Right renal pelvis (tissue), 4 donors: ENCODE results near the gene GHR. TPM values are rescaled to one million over a fixed set of nuclear protein-coding genes. Genes with fewer than 3 reads are reported as not detected.

Experiments used
- DNase-seq, 4 donors: peaks; one replicate each; pipeline ENCODE4 v3.0.0-alpha.2; 2013; ENCODE audit warnings: low read depth in 4 of 4, low spot score in 3 of 4, missing footprints in 1 of 4
- polyA plus RNA-seq, 4 donors: library from polyadenylated mRNA; unstranded; fragments of 120-200 nt; gene quantifications; one replicate each; pipeline ENCODE4 v1.2.1, GENCODE V29; 2013; ENCODE audit not compliant: insufficient read length in 4 of 4

The GHR gene
- polyA plus RNA-seq, 4 donors, result 18.9 to 25.7 (median 22.3) TPM

DNA sequence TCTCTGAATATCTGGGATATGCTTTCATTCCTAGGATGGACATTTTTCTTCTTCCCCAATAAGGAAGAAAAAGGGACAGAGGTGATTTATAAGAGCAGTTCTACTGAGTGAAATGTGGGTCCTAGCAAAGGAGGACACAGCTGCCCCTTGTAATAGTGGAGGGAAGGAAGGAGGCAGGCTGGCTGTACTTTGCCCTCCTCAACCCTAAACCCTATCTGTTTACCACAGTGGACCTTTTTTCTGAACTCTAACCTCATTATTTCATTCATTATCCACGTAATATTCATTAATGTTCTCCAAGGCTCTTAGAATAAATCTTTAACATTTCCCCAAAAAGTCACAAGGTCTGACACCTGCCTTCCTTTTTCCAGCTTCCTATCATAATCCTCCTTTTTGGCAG, 37.8 kb downstream of the GHR start:
- no peak for DNase-seq

DNA sequence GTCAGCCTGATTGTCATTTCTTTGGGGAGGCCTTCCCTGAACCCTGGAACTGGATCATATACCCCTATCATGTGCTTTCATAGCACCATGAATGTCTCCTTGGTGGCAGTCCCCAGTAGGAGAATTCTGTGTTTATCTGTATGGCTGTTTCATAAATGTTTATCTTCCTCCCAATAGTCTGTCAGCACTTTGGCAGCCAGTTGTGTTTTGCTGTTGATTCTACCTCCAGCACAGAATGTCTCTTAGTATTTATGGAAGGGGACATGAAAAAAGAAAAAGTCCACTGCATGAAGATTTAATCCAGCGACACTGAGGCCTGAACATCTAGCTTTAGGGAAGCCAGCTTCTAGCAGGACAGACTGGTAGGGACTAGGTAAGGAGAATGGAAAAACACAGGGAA, 38.3 kb downstream of the GHR start:
- DNase-seq, result no peak

DNA sequence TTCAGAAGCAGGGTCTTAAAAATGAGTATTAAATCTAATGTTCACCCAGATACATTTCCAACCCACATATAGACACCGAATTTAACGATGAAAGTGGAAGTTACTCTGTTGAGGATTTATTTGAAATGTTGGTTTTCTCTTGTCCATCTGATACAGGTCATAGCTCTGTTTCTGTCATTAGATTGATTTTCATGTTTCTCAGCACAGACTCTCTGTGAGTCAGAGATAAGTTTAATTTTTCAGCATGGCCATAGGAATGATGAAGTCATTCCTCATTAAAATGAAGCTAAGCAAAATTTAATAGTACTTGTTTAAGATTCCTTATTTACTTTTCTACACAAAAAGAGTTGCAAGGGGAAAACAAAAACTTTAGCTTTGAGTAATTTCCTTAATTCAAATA, 38.8 kb downstream of the GHR start:
- DNase-seq, result no peak

DNA sequence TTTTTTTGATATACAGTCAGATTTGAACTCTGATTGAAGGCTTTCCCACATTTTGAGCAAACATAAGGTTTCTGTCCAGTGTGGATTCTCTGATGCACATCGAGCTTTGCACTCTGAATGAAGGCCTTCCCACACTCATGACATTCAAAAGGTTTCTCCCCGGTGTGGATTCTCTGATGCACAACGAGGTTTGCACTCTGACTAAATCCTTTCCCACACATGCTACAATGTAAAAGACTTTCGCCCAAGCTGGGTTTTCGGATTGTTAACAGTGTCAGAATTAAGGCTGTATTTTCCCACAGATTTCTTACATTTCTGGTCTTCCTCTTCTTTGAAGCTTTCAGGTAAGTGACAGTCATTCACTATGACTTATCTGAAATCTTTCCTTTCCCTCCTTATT, 44.3 kb downstream of the GHR start:
- DNase-seq, result no peak

DNA sequence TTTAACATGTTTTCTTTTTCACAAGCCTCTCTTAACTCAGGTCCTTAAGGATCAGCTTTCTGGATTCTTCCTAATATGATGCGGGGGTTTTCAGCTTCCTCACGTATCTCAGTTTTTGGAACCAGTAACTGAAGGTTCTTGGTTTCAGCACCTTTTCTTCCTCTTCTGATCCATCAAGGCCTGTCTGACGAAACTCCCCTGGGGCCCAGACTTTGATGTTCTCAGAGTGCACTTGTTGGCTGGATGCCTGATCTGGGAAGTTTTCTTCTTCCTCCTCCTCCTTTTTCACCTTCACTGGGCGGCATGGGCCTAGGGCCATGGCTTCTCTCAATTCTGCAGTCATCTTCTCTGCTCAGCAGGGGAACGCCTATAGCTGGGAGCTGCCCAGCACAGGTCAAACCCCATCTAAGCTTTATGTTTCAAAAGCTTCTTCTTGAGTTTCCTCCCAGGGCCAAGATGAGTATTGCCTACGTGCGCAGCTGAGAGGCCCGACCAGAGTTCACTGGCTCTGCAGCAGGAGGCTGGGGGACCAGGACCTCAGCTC, 44.8 kb downstream of the GHR start:
- no peak for DNase-seq

DNA sequence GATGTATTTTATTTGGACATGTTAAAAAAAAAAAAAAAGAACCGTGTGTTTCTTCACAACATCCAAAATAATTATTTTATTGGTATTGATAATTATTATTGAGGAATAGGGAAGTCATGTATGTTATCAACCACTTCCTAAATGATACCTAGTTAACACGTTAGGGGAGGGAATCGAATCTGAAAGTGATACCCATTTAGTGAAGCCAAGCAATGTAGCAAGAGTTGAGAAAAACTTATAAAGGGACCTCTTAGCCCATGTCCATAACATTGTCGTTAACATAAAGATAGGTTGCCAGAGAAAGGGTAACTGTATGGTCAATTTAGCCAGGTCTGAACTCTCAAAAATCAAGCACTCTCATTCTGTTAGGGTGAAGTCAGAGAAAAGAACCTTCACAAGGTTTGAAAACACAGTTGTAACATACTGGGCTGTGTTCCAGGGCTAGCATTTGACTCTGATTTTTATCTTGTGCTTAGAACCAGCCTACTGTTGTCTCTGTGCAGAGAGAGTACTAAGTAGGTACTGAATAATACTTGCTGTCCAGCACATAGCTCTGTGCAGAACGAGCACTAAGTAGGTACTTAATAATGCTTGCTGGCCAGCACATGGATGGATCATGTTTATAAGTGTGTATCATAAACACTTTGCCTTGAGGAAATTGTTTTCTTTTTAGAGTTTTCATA, 60.4 kb downstream of the GHR start:
- DNase-seq, result no peak

DNA sequence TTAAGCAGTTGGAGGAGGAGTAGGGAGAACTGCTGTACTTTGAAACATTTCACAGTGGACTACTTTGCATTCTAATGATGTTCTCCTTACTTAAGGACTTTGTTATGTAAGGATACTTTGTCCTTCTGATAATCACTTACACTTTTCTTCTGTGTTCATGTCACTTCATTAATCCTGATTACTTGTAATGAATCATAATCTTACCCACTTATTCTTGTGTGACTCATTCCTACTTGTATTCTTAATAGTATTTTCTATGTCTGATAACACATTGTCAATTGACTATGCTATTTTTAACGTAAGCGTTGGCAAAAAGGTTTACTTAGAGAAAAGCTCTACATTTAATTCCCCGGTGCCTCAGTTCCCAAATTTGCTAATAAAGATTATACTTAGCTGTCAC, 63.8 kb downstream of the GHR start:
- DNase-seq, result no peak

DNA sequence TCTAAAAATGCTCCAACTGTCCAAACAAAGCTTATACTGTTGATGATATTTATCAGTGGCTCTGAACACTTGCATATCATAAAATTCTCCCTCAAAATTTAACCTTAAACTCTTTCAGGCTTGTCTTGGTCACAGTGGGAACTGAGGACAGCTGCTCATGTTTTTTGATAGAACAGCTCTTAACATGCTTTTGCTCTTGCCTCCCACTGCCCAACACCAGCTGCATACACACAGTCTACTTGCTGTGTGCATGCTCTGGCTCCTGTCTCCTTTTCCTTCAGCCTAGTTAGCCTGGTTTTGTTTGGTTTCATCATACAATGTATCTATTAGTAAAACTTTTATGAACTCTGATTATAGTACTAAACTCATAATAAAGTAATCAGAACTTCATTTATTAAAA, 64.6 kb downstream of the GHR start:
- no peak for DNase-seq

DNA sequence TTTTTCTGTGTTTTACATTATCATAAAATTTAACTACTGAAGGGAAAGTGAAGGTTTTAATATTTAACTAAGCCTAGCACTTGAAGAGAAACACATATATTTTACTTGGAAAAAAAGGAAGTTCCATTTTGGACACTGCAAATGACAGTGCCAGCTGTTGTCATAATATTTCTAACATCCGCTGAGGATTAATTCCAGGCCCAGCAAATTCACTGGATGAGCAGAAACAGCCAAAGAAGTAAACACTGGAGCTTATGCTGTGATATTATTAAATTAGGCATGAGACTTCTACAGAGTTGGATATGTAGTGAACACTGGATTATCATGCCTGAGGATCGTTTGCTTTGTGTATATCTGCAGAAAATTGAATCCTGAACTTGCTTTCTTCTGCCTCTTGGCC, 67.6 kb downstream of the GHR start:
- no peak for DNase-seq

DNA sequence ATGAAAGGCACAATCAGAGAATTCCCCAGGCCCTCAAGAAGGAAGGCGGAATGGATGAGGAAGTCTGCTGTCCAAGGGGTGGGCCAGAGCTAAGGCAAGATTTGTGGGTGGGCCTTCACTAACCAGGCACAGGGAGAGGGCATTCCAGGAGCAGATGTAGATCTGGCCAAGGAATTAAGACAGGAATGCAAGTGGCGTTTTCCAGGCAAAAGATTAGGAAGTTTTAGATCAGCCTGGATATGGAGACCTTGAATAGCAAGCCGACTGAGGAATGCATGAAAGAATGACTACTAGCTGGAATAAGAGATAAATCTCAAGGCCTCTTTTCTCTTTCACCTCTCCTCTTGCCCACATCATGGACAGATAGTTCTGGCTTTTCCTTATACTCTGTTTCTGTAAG, 68.5 kb downstream of the GHR start:
- DNase-seq, result no peak

DNA sequence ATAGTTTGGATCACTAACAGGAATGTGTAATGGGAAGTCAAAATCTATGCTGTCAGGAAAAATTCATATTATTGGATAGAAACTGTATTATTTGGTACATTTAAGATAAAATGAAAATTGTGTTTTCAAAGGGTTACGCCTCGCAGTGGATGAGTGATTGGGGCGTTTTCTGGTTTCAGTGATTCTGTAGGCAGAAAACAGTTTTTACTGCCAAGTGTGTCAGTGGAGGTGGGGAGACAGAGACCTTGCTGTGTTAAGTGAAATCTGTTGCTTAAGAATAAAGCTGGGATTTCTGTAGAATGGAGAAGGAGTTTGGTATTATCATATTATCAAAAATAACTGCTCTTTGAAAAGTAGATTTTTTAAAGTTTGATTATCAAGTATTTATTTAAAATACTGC, 69.7 kb downstream of the GHR start:
- DNase-seq, result no peak

DNA sequence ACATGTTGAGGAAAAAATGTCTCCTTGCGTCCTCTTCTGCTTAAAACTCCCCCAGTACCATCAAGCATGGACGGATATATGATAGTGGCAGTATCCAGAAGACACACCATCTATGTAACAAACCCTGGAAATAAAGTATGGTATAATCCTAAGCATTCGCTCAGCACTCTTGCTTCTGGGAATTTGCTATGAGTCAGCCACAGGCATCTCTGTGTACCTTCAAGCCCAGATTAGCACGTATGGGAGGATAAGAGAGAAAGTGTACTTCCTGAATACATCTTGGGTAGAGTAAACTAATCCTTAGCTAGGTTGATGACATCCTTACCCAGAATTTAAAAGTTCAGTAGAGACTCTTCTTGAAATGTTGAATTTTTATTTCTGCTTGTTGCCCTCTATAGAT, 71.2 kb downstream of the GHR start:
- no peak for DNase-seq

DNA sequence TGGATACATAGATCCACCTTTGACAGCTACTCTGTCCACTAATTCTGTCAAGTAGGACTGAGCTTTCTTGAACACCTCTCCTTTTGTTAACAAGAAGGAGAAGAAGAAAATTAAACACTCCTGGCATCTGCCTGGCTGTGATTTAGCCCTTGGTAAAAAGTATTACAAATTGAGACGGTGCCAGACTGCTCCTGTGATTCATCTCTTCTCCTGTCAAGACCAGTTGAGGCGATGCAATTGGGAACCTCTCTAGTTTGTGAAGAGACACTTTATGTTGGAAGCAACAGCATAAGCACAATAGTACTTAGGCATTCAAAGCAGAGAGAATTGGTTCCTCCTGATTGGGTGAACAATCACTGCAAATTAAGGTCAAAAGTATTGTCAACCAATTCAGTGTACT, 72.7 kb downstream of the GHR start:
- DNase-seq, result no peak

DNA sequence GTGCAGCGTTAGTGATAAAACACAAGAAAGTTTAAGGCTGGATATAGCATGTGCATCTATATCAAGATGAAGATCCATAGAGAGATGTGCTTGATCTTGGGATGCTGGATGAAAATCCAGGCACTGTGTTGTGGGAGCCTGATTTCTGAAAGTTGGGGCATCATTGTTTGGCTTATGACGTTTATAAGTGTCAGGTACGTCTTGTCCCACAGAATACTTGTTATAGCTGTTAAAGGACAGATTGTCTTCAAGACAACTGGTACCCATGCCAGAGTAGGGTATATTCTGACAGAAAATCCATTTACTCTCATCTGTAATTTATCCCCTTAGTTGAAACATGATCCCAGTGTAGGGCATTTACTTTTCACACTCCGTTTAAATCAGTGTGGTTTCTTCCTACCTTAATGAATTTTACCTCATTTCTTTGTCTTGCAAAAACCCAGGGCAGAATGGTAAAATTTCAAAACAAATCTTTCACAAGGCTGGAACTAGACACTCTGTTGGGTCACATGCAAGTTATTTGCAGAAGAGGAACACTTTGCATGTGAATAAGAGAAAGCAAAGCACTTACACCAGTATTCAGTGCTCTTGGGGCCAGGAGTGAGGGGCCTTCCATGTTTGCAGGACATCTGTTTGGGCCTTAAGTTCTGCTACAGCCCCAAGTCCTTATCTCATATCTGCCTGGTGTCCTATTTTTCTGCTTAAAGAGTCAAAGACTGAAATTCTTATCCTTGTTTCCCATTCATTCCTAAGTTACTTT, 73.3 kb downstream of the GHR start:
- DNase-seq, result no peak

DNA sequence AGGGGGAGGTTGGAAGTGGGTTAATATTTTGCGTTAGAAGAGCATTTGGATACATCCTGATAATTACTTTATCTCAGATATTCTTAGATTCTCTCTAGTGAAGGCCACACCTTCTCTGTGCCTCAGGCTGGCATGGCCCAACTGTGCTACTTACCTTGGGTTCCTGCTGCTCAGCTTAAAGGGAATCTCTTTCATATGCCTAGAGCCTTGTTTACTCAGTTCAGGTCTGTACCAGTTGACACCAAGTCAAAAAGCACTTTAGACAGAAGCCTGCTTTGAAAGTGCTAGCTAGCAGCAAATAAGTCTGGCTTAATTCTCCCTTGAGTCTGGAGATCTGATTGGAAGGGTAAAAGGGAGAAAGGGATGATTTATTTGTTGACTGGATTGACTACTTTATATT, 74.8 kb downstream of the GHR start:
- no peak for DNase-seq

DNA sequence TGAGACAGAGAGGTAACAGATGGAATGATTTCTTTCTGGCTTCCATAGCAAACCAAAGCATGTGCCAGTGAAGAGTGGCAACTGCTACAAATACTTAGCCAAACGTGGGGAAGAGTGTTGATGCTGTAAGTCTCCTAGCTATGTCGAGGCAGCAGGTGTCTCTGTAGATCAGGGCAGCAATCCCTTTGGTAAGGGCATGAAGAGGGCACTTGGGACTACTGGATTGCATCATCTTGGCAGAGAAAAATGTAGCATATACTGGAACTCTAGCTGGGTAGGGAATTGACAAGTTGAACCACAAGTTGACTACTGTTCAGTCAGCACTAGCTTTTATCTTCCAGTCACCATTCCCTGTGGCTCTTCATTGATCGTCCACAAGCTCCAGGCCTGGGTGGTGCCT, 75.8 kb downstream of the GHR start:
- no peak for DNase-seq

DNA sequence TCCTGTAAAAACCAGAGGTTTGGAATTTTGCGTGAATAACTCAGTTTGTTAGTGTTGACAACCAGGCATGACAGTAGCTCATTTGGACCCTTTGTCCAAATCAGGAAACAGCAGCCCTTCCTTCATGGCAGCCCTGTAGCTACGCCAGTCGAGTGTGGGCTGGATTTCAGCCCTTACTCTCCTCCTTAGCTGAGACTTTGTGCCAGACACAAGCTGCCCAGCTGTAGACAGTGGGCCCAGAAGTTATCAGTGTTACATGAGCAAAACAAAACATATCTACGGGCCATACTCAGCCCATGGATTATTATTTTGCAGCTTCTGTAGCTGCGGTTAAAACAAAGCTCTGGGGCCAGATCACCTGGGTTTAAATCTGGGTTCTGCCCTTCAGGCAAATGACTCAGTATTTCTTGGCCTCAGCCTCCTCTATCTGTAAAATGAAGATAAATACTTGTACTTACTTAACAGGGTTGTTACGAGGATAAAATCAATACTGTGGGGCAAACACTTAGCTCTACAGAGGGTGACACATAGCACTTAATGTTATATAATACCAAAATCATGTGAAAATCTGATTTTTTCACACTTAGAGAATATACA, 76.9 kb downstream of the GHR start:
- DNase-seq, result no peak

DNA sequence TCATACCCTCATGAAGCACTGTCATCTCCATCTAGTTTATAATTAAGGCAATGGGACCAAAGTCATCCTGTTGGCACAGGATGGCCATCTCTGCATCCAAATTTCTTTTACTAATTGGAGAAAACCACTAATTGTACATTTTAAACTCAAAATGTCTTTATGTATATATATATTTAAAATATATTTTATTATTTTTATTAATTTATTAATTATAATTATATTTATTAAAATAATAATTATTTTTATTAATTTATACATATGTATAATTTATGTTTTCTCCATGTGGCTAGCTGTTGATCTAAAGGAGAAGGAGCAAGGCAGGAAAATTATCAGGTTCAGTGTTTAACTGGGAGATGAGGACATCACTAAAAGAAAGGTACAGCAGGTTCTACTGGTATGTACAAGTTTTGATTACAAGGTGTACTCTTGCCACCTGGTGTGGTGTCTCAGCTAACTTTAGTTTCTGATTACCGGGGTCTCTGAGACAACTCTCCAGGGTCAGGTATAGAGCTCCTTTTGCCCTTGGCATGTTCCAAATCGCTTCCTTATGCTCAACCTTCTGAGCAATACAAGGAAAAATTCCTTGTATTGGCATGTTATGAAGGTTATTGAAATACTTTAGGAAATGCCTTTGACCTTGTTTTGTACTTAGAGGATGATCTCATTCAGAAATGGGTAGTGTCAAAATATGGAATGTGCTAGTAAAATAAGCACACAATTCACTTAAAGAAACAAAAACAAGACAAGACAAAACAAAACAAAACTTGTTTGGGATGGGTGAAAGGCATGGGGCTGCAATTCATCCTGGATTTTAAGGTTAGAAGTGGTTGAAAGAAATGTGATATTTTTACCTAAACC, 79.6 kb downstream of the GHR start:
- DNase-seq, result no peak

DNA sequence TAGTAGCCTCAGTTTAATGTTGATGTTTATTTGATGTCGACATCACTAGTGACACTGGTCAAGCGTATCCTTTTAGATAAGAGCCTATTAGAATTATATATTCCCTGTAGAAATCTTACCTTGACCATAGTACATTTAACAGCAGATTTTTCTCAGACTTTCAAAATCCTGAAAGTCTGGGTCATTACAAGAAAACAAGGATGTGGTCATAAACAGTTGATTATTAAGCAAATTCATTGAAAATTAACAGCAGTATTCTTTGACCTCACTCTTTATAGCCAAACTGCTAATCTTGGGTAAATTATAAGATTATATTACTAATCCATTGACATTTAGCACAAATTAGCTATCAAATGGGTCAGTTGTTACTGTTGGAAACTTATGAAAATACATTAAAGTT, 83.4 kb downstream of the GHR start:
- DNase-seq, result no peak

DNA sequence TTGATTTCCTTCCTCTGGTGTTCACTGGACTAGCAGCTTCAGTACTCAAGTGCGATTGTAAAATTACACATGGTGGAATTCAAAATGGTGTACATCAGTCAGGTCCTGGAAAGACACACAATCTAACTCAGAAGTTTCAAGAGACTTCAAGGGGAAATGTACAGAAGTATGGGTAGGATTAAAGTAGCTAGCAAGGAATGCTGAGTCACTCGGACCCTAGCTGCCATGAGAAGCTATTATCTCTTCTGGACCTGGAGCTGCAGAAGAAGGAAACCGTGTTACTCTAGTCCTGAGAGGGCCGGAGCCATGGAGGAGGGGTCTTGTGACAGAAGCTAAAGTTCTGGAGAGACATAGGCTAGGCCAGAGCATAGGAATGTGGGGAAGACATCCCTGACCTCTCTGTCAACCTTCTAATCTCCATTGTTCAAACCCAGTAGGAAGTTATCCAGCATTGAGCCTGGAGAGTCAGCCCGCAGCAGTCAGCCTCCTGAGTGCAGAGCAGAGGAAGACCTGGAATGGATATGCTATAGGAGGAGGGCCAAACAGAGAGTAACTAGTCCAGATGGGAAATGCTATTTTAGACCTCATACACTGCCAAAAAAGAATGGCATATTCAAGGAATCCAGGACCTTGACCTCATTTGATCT, 84.3 kb downstream of the GHR start:
- DNase-seq, result no peak
